Measurements from ENCODE around the gene SKA2.

Gene SKA2

GRCh38 chr17:59074494-59074893 lies 80.5 kb downstream of the SKA2 start:
- H3F3A ChIP-seq (ENCODE audit: low read depth), result no peaks in the 10 kb centered on the region; the same call in 1 of the 2 replicates
- H2AFZ ChIP-seq (ENCODE audit: low read length), result no peak overlapping the region
- H3K9me3 ChIP-seq (ENCODE audit: insufficient read depth, low read depth, low read length), result no peaks in the 10 kb centered on the region
- no peak overlapping the region for H3K9ac ChIP-seq (ENCODE audit: low read depth, low read length, poor library complexity, severe bottlenecking)
- H3K4me2 ChIP-seq (ENCODE audit: low read depth, low read length, poor library complexity, severe bottlenecking), result no peak overlapping the region
- no peaks in the 10 kb centered on the region for H4K20me1 ChIP-seq (ENCODE audit: insufficient read depth, low read length, poor library complexity, severe bottlenecking)
- H3K4me1 ChIP-seq (ENCODE audit: insufficient read depth, low read length, poor library complexity, severe bottlenecking), result no peaks in the 10 kb centered on the region
- H3K36me3 ChIP-seq (ENCODE audit: insufficient read depth, low read length), result peaks cover 63% of the 10 kb centered on the region; the same call in 1 of the 2 replicates
- H3K9me2 ChIP-seq (replicated peaks; ENCODE audit: low read depth, low read length), result no peaks in the 10 kb centered on the region
- no peak overlapping the region for H3K4me3 ChIP-seq (ENCODE audit: low read length, poor library complexity, severe bottlenecking)
- H3K79me2 ChIP-seq (ENCODE audit: insufficient read depth, low read length), result no peaks in the 10 kb centered on the region
- no peak for TF ChIP-seq EZH2phosphoT487 (IDR thresholded peaks at IDR 0.05; ENCODE audit: borderline replicate concordance)
- TF ChIP-seq, protein P1, sequence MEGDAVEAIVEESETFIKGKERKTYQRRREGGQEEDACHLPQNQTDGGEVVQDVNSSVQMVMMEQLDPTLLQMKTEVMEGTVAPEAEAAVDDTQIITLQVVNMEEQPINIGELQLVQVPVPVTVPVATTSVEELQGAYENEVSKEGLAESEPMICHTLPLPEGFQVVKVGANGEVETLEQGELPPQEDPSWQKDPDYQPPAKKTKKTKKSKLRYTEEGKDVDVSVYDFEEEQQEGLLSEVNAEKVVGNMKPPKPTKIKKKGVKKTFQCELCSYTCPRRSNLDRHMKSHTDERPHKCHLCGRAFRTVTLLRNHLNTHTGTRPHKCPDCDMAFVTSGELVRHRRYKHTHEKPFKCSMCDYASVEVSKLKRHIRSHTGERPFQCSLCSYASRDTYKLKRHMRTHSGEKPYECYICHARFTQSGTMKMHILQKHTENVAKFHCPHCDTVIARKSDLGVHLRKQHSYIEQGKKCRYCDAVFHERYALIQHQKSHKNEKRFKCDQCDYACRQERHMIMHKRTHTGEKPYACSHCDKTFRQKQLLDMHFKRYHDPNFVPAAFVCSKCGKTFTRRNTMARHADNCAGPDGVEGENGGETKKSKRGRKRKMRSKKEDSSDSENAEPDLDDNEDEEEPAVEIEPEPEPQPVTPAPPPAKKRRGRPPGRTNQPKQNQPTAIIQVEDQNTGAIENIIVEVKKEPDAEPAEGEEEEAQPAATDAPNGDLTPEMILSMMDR (conservative IDR thresholded peaks at IDR 0.05; ENCODE audit: low read length), result no peak
- H3K27me3 ChIP-seq (ENCODE audit: insufficient read depth, low read length, poor library complexity, severe bottlenecking), result no peaks in the 10 kb centered on the region

DNA sequence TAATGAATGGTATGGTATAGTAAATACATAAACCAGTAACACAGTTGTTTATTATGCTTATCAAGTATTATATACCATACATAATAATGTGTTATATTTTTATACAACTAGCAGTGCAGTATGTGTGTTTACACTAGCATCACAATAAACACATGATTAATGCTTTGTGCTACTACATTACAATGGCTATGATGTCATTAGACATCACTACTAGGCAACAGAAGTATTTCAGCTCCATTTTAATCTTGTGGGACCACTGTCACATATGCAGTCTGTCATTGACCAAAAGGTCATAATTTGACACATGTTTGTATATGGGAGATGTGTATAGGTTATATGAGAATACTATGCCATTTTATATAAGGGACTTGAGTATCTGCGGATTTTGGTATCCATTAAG lies 81.0 kb downstream of the SKA2 start:
- Histone ChIP-seq H3K36me3 (ENCODE audit: insufficient read depth, low read length) (peaks cover 60% of the 10 kb centered on the region; the same call in 1 of the 2 replicates), H3K9ac (ENCODE audit: low read depth, low read length, poor library complexity, severe bottlenecking) (no peak overlapping the region), H3K27me3 (ENCODE audit: insufficient read depth, low read length, poor library complexity, severe bottlenecking) (no peaks in the 10 kb centered on the region), H3K4me1 (ENCODE audit: insufficient read depth, low read length, poor library complexity, severe bottlenecking) (no peaks in the 10 kb centered on the region), H4K20me1 (ENCODE audit: insufficient read depth, low read length, poor library complexity, severe bottlenecking) (no peaks in the 10 kb centered on the region), H3K9me3 (ENCODE audit: insufficient read depth, low read depth, low read length) (no peaks in the 10 kb centered on the region), H3K4me3 (ENCODE audit: low read length, poor library complexity, severe bottlenecking) (no peak overlapping the region), H3F3A (ENCODE audit: low read depth) (no peaks in the 10 kb centered on the region; the same call in 1 of the 2 replicates), H3K79me2 (ENCODE audit: insufficient read depth, low read length) (no peaks in the 10 kb centered on the region), H3K4me2 (ENCODE audit: low read depth, low read length, poor library complexity, severe bottlenecking) (no peak overlapping the region), H3K9me2 (replicated peaks; ENCODE audit: low read depth, low read length) (no peaks in the 10 kb centered on the region), H2AFZ (ENCODE audit: low read length) (no peak overlapping the region)
- TF ChIP-seq, protein P1 (conservative IDR thresholded peaks at IDR 0.05; ENCODE audit: low read length), result no peak
- TF ChIP-seq EZH2phosphoT487 (IDR thresholded peaks at IDR 0.05; ENCODE audit: borderline replicate concordance), result no peak

GRCh38 chr17:59069856-59070255 lies 85.1 kb downstream of the SKA2 start:
- no peak overlapping the region for H3K9ac ChIP-seq (ENCODE audit: low read depth, low read length, poor library complexity, severe bottlenecking)
- no peak overlapping the region for H2AFZ ChIP-seq (ENCODE audit: low read length)
- TF ChIP-seq EZH2phosphoT487 (IDR thresholded peaks at IDR 0.05; ENCODE audit: borderline replicate concordance), result no peak
- TF ChIP-seq, protein P1 (conservative IDR thresholded peaks at IDR 0.05; ENCODE audit: low read length), result no peak
- no peak overlapping the region for H3K4me3 ChIP-seq (ENCODE audit: low read length, poor library complexity, severe bottlenecking)
- H3K79me2 ChIP-seq (ENCODE audit: insufficient read depth, low read length), result no peaks in the 10 kb centered on the region
- no peaks in the 10 kb centered on the region; the same call in 1 of the 2 replicates for H3F3A ChIP-seq (ENCODE audit: low read depth)
- H4K20me1 ChIP-seq (ENCODE audit: insufficient read depth, low read length, poor library complexity, severe bottlenecking), result no peaks in the 10 kb centered on the region
- H3K9me3 ChIP-seq (ENCODE audit: insufficient read depth, low read depth, low read length), result no peaks in the 10 kb centered on the region
- no peak overlapping the region for H3K4me2 ChIP-seq (ENCODE audit: low read depth, low read length, poor library complexity, severe bottlenecking)
- H3K9me2 ChIP-seq (replicated peaks; ENCODE audit: low read depth, low read length), result no peaks in the 10 kb centered on the region
- no peaks in the 10 kb centered on the region for H3K27me3 ChIP-seq (ENCODE audit: insufficient read depth, low read length, poor library complexity, severe bottlenecking)
- H3K4me1 ChIP-seq (ENCODE audit: insufficient read depth, low read length, poor library complexity, severe bottlenecking), result no peaks in the 10 kb centered on the region
- H3K36me3 ChIP-seq (ENCODE audit: insufficient read depth, low read length), result peaks cover 64% of the 10 kb centered on the region; the same call in 1 of the 2 replicates

All from Loucy (cell line).